Neural cell (in vitro differentiated cells): Measurements from ENCODE around the gene MOCOS. TPM values are rescaled to one million over a fixed set of nuclear protein-coding genes. Genes with fewer than 3 reads are reported as not detected.

Experiments used
- H2AFZ ChIP-seq: fragments of 200-600, 300-800 bp; sonication (generic), shearing (Covaris generic); 2 replicates; pipeline ENCODE4 v1.6.0; 2014; ENCODE audit warnings: low read depth, mild to moderate bottlenecking, antibody characterized with exemption, low read length, moderate library complexity
- H3F3A ChIP-seq: fragments of 200-600 bp; shearing (Covaris generic); 2 replicates; pipeline ENCODE4 v1.6.1; 2016; ENCODE audit warnings: mild to moderate bottlenecking, moderate library complexity, mixed read lengths, antibody characterized with exemption, low read length; ENCODE audit not compliant: insufficient read depth, poor library complexity, severe bottlenecking
- H3K27ac ChIP-seq: fragments of 200-600, 300-800 bp; sonication (generic), shearing (Covaris generic); 2 replicates; pipeline ENCODE4 v1.5.1; 2014; ENCODE audit warnings: mild to moderate bottlenecking, low read length, moderate library complexity
- H3K27me3 ChIP-seq: fragments of 300-800, 200-600 bp; sonication (generic), shearing (Covaris generic); 2 replicates; pipeline ENCODE4 v1.6.0; 2014; ENCODE audit warnings: mild to moderate bottlenecking, low read depth, low read length, moderate library complexity; ENCODE audit not compliant: insufficient read depth
- H3K36me3 ChIP-seq: fragments of 300-800, 200-600 bp; sonication (generic), shearing (Covaris generic); 2 replicates; pipeline ENCODE4 v1.5.1; 2014; ENCODE audit warnings: mild to moderate bottlenecking, antibody characterized with exemption, low read length, moderate library complexity; ENCODE audit not compliant: insufficient read depth
- H3K4me2 ChIP-seq: fragments of 300-800, 200-600 bp; sonication (generic), shearing (Covaris generic); 2 replicates; pipeline ENCODE4 v1.6.0; 2014; ENCODE audit warnings: mild to moderate bottlenecking, low read length
- H3K4me3 ChIP-seq: fragments of 300-800, 200-600 bp; sonication (generic), shearing (Covaris generic); 2 replicates; pipeline ENCODE4 v1.5.1; 2014; ENCODE audit warnings: mild to moderate bottlenecking, low read length, moderate library complexity
- H3K79me2 ChIP-seq: fragments of 200-600 bp; shearing (Covaris generic); replicated peaks from 2 replicates; pipeline ENCODE4 v1.6.0; 2014; ENCODE audit warnings: mild to moderate bottlenecking, low read length, moderate library complexity; ENCODE audit not compliant: insufficient read depth
- H3K9ac ChIP-seq: fragments of 300-800, 200-600 bp; sonication (generic), shearing (Covaris generic); 2 replicates; pipeline ENCODE4 v1.6.1; 2016; ENCODE audit warnings: mild to moderate bottlenecking, low read length, mixed read lengths
- H3K9me2 ChIP-seq: fragments of 200-600 bp; shearing (Covaris generic); 2 replicates; pipeline ENCODE4 v1.6.1; 2016; ENCODE audit warnings: mild to moderate bottlenecking, low read length, mixed read lengths; ENCODE audit not compliant: insufficient read depth
- H3K9me3 ChIP-seq: fragments of 200-600, 300-800 bp; sonication (generic), shearing (Covaris generic); 2 replicates; pipeline ENCODE4 v1.6.1; 2016; ENCODE audit warnings: mild to moderate bottlenecking, mixed run types, low read length, moderate library complexity, mixed read lengths
- H4K20me1 ChIP-seq: fragments of 200-600 bp; shearing (Covaris generic); 2 replicates; pipeline ENCODE4 v1.6.1; 2016; ENCODE audit warnings: mild to moderate bottlenecking, mixed run types; ENCODE audit not compliant: insufficient read depth
- CTCF ChIP-seq: fragments of 450-650 bp; IDR thresholded peaks from 2 replicates; pipeline ENCODE4 v1.5.1; 2014; ENCODE audit warnings: antibody characterized with exemption, mild to moderate bottlenecking, moderate library complexity; ENCODE audit not compliant: poor library complexity, severe bottlenecking
- EP300 ChIP-seq: fragments of 450-650 bp; conservative IDR thresholded peaks from 2 replicates; pipeline ENCODE4 v1.6.1; 2014; ENCODE audit warnings: antibody characterized with exemption, mild to moderate bottlenecking, moderate library complexity; ENCODE audit not compliant: poor library complexity, severe bottlenecking
- EZH2 ChIP-seq: fragments of 200-600, 300-800 bp; shearing (Covaris generic), sonication (generic); IDR thresholded peaks from 2 replicates; pipeline ENCODE4 v1.6.1; 2014; ENCODE audit warnings: antibody characterized with exemption, low read length, borderline replicate concordance, mild to moderate bottlenecking; ENCODE audit not compliant: insufficient read depth, poor library complexity, severe bottlenecking
- MXI1 ChIP-seq: fragments of 450-650 bp; conservative IDR thresholded peaks from 2 replicates; pipeline ENCODE4 v1.6.1; 2014; ENCODE audit warnings: antibody characterized with exemption, mild to moderate bottlenecking; ENCODE audit not compliant: poor library complexity, severe bottlenecking
- POLR2AphosphoS5 ChIP-seq: IDR thresholded peaks from 2 replicates; pipeline ENCODE4 v1.6.1; 2012
- RAD21 ChIP-seq: fragments of 450-650 bp; conservative IDR thresholded peaks from 2 replicates; pipeline ENCODE4 v1.6.1; 2014; ENCODE audit warnings: antibody characterized with exemption, mild to moderate bottlenecking, moderate library complexity
- REST ChIP-seq: IDR thresholded peaks from 2 replicates; pipeline ENCODE4 v1.6.1; 2012; ENCODE audit warnings: borderline replicate concordance
- SMC3 ChIP-seq: fragments of 450-650 bp; conservative IDR thresholded peaks from 2 replicates; pipeline ENCODE4 v1.6.1; 2014; ENCODE audit warnings: antibody characterized with exemption, mild to moderate bottlenecking, moderate library complexity; ENCODE audit not compliant: poor library complexity
- TAF1 ChIP-seq: IDR thresholded peaks from 2 replicates; pipeline ENCODE4 v1.6.1; 2012; ENCODE audit warnings: low read depth
- polyA plus RNA-seq: library from polyadenylated mRNA; depleted of rRNA; stranded (reverse); fragments of >200 nt; gene quantifications from 2 replicates; pipeline ENCODE4 v1.2.3, GENCODE V29; 2014

The MOCOS gene
- polyA plus RNA-seq, 1 donor from 2014 or later, result not detected

GRCh38 chr18:36185157-36185556, 2.1 kb upstream of the MOCOS start:
- no peak overlapping the region for H3K4me3 ChIP-seq
- no peak overlapping the region for H3K27ac ChIP-seq
- no peak overlapping the region for H3K9ac ChIP-seq
- peaks cover 42% of the 10 kb centered on the region for H3K27me3 ChIP-seq
- no peak for TF ChIP-seq EP300
- TF ChIP-seq TAF1, result no peak
- no peak for TF ChIP-seq CTCF
- TF ChIP-seq MXI1, result no peak
- TF ChIP-seq SMC3, result no peak
- TF ChIP-seq RAD21, result no peak
- H3K9me3 ChIP-seq, result no peaks in the 10 kb centered on the region
- no peaks in the 10 kb centered on the region for H4K20me1 ChIP-seq
- no peak overlapping the region for H2AFZ ChIP-seq
- H3K36me3 ChIP-seq, result no peaks in the 10 kb centered on the region
- H3F3A ChIP-seq, result no peaks in the 10 kb centered on the region
- H3K9me2 ChIP-seq, result no peaks in the 10 kb centered on the region
- no peaks in the 10 kb centered on the region for H3K79me2 ChIP-seq
- H3K4me2 ChIP-seq, result no peak overlapping the region

- Histone ChIP-seq H3K4me3 (peak overlapping the region; percentile 67), H3K4me2 (no peak overlapping the region), H3K9me3 (no peaks in the 10 kb centered on the region), H3F3A (no peaks in the 10 kb centered on the region), H3K27ac (no peak overlapping the region), H3K27me3 (peaks cover 42% of the 10 kb centered on the region), H3K79me2 (no peaks in the 10 kb centered on the region), H3K9me2 (no peaks in the 10 kb centered on the region), H4K20me1 (no peaks in the 10 kb centered on the region), H3K36me3 (no peaks in the 10 kb centered on the region), H2AFZ (no peak overlapping the region), H3K9ac (no peak overlapping the region)
- TF ChIP-seq TAF1 (no peak), EP300 (no peak), POLR2AphosphoS5 (no peak), RAD21 (no peak), REST (no peak), EZH2 (no peak), MXI1 (no peak), CTCF (no peak), SMC3 (no peak)
Measured at GRCh38 chr18:36185901-36186460, 1.3 kb upstream of the MOCOS start.
